ENCODE data around the gene SLC5A9. TPM values are rescaled to one million over a fixed set of nuclear protein-coding genes. Genes with fewer than 3 reads are reported as not detected.

Gene SLC5A9
- total RNA-seq, 4 donors from 2014 or later = 0.42 to 1.3 TPM; not detected in 2

- no peak overlapping the region for H3K27ac ChIP-seq (replicated peaks in 1 of 4)
- H3K9me3 ChIP-seq = no peaks in the 10 kb centered on the region
- WGBS = 94% methylated on average over 3 of the region's 3 CpGs
- no peaks in the 10 kb centered on the region for H3K36me3 ChIP-seq
- intact Hi-C loops (cut with DNase I) = no loop called here
- no peak overlapping the region for H3K4me3 ChIP-seq
- H3K4me1 ChIP-seq = peaks cover 0 to 2% (median 0%) of the 10 kb centered on the region in 4 donors
- peaks cover 0 to 10% (median 0%) of the 10 kb centered on the region in 4 donors for H3K27me3 ChIP-seq
- TF ChIP-seq POLR2A (IDR thresholded peaks at IDR 0.05; ENCODE audit: low read depth) (no peak), EP300 (IDR thresholded peaks at IDR 0.05) (no peak), POLR2AphosphoS5 (IDR thresholded peaks at IDR 0.05) (no peak), CTCF (IDR thresholded peaks at IDR 0.05) (no peak)
- no peak for DNase-seq (ENCODE audit: extremely low spot score)
These were observed 1.4 kb upstream of the SLC5A9 start for GRCh38 chr1:48221122-48221521.

GRCh38 chr1:48221657-48222056 lies 859 bp upstream of the SLC5A9 start:
- Histone ChIP-seq H3K4me1 (no peaks in the 10 kb centered on the region), H3K9me3 (no peaks in the 10 kb centered on the region), H3K27me3 (peaks cover 0 to 10% (median 0%) of the 10 kb centered on the region in 4 donors), H3K27ac (replicated peaks in 1 of 4) (no peak overlapping the region), H3K36me3 (no peaks in the 10 kb centered on the region), H3K4me3 (no peak overlapping the region)
- intact Hi-C loops (cut with DNase I) = no loop called here
- WGBS = 94% methylated on average over 2 of the region's 3 CpGs
- TF ChIP-seq POLR2AphosphoS5 (IDR thresholded peaks at IDR 0.05) (no peak), POLR2A (IDR thresholded peaks at IDR 0.05; ENCODE audit: low read depth) (no peak), CTCF (IDR thresholded peaks at IDR 0.05) (no peak), EP300 (IDR thresholded peaks at IDR 0.05) (no peak)
- no peak for DNase-seq (ENCODE audit: extremely low spot score)

- Histone ChIP-seq H3K27me3 (peaks cover 0 to 10% (median 0%) of the 10 kb centered on the region in 4 donors), H3K27ac (replicated peaks in 1 of 4) (no peak overlapping the region), H3K4me3 (no peak overlapping the region), H3K9me3 (no peaks in the 10 kb centered on the region), H3K4me1 (peaks cover 0 to 3% (median 0%) of the 10 kb centered on the region in 4 donors), H3K36me3 (no peaks in the 10 kb centered on the region)
- no peak for TF ChIP-seq POLR2A (IDR thresholded peaks at IDR 0.05; ENCODE audit: low read depth)
- no peak for TF ChIP-seq CTCF (IDR thresholded peaks at IDR 0.05)
- TF ChIP-seq POLR2AphosphoS5 (IDR thresholded peaks at IDR 0.05) = no peak
- TF ChIP-seq EP300 (IDR thresholded peaks at IDR 0.05) = no peak
- DNase-seq (ENCODE audit: extremely low spot score) = no peak
- intact Hi-C loops (cut with DNase I) = no loop called here
- 73% methylated on average over 7 of the region's 7 CpGs for WGBS
These were observed 1.1 kb downstream of the SLC5A9 start for GRCh38 chr1:48223366-48224240.

- intact Hi-C loops (cut with DNase I) = no loop called here
- 82% methylated on average over 4 of the region's 6 CpGs for WGBS
- TF ChIP-seq POLR2A (IDR thresholded peaks at IDR 0.05; ENCODE audit: low read depth) (no peak), EP300 (IDR thresholded peaks at IDR 0.05) (no peak), CTCF (IDR thresholded peaks at IDR 0.05) (no peak), POLR2AphosphoS5 (IDR thresholded peaks at IDR 0.05) (no peak)
- H3K27me3 ChIP-seq = peaks cover 0 to 10% (median 0%) of the 10 kb centered on the region in 4 donors
- no peak overlapping the region for H3K4me3 ChIP-seq
- H3K27ac ChIP-seq (replicated peaks in 1 of 4) = no peak overlapping the region
- H3K36me3 ChIP-seq = no peaks in the 10 kb centered on the region
- peaks cover 0 to 3% (median 0%) of the 10 kb centered on the region in 4 donors for H3K4me1 ChIP-seq
- DNase-seq (ENCODE audit: extremely low spot score) = no peak
- no peaks in the 10 kb centered on the region for H3K9me3 ChIP-seq
These were observed 2.3 kb downstream of the SLC5A9 start for GRCh38 chr1:48224791-48225190.

All from esophagus muscularis mucosa (tissue), 4 donors.